WTC11 (cell line): ENCODE measurements around the gene CPB1.

Source experiments
- ZBTB21 ChIP-seq: sonication (generic); formaldehyde crosslinking; IDR thresholded peaks from 2 replicates; pipeline ENCODE4 v1.8.1; 2023; ENCODE audit warnings: mild to moderate bottlenecking, missing genetic modification reagents, borderline replicate concordance
- TF ChIP-seq, protein P1 (sequence below): fragments of 200-600 bp; IDR thresholded peaks from 2 replicates; pipeline ENCODE4 v1.8.0; 2022; ENCODE audit warnings: antibody characterized with exemption

DNA sequence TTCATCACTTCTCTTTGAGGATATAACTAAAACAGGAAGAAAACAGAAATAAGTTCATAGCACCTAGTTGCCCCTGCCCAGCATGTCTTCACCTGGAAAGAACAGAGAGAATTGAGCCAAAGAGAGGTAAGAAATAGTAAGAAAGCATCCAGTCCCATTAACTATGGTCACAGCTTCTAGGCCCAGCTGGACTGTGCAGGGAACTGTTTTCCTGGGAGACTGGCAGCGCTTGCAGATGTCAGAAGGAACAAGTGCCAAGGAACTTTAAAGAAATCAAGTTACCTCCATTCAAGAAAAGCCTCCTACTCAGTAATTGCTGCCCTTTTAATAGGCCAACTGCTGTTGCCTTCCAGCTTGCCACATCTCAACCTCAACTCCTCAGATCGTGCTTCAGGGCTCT lies 17.8 kb upstream of the CPB1 start:
- no peak for TF ChIP-seq ZBTB21
- TF ChIP-seq, protein P1, sequence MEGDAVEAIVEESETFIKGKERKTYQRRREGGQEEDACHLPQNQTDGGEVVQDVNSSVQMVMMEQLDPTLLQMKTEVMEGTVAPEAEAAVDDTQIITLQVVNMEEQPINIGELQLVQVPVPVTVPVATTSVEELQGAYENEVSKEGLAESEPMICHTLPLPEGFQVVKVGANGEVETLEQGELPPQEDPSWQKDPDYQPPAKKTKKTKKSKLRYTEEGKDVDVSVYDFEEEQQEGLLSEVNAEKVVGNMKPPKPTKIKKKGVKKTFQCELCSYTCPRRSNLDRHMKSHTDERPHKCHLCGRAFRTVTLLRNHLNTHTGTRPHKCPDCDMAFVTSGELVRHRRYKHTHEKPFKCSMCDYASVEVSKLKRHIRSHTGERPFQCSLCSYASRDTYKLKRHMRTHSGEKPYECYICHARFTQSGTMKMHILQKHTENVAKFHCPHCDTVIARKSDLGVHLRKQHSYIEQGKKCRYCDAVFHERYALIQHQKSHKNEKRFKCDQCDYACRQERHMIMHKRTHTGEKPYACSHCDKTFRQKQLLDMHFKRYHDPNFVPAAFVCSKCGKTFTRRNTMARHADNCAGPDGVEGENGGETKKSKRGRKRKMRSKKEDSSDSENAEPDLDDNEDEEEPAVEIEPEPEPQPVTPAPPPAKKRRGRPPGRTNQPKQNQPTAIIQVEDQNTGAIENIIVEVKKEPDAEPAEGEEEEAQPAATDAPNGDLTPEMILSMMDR = no peak
